ENCODE measurements around the gene ZC3H7A. TPM values are rescaled to one million over a fixed set of nuclear protein-coding genes. Genes with fewer than 3 reads are reported as not detected.

ZC3H7A gene
- total and polyA plus RNA-seq, 2 of the 13 experiments (the other 11 are each of a cell fraction or from before 2014, with no cell fraction given) = 29.2 to 36.8 TPM

DNA sequence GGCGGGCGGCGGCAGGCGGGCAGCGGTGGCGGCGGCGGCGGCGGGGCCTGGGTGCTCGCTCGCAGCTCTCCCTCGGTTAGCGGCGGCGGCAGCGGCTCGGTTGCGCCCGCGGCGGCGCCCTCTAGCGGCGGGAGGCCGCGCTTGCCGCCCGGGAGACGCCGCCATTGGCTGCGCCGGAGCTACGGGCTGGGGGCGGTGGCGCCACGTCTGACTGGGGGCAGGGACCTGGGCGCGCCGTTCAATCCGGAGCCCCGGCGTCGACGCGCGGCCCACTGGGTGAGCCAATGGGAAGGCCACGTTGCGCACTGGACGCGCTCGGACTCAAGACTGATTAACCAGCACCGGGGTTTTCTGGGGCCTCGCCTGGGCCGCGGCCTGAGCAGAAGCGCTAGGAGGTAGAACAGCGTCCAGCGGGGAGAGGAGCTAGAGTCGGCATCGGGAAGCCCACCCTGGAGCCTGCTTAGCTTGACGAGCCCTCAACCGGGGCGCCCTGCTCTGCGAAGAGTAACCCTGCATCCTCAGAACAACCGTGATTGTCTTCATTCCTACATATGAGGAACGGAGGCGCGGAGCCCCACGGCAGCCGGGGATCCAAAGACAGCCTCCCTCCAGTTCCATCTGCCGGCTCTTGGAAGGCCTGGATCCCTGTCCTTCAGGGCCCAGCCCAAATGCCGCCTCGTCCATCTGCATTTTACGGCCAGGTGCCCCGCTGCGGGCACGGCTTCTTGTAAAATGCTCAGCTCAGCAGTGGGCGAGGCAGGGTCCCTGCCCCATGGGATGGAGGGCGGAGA is at the start of gene ZC3H7A (continued):
- TF ChIP-seq ETV5 (CRISPR knock-in tag; IDR thresholded peaks at IDR 0.05; ENCODE audit: borderline replicate concordance) (peak; percentile 78), ZNF776 (CRISPR knock-in tag; IDR thresholded peaks at IDR 0.05) (peak; percentile 94), NR3C1 (CRISPR knock-in tag; IDR thresholded peaks at IDR 0.05) (no peak), POLR2G (IDR thresholded peaks at IDR 0.05; ENCODE audit: low read depth, low read length) (peak; percentile 100), ZNF790 (CRISPR knock-in tag; IDR thresholded peaks at IDR 0.05; ENCODE audit: borderline replicate concordance) (peak; percentile 92; the same call in 1 of the 2 replicates), CAMTA2 (CRISPR knock-in tag; IDR thresholded peaks at IDR 0.05; ENCODE audit: borderline replicate concordance) (peak; percentile 96), HNRNPH1 (optimal IDR thresholded peaks at IDR 0.05; ENCODE audit: low read depth, low read length) (no peak), RARG (CRISPR knock-in tag; IDR thresholded peaks at IDR 0.05; ENCODE audit: low read depth) (0 out of 2 replicates have a peak, but pooled peaks have one; percentile 70), ZNF329 (CRISPR knock-in tag; IDR thresholded peaks at IDR 0.05; ENCODE audit: low read depth) (peak; percentile 89), ZNF333 (CRISPR knock-in tag; IDR thresholded peaks at IDR 0.05; ENCODE audit: borderline replicate concordance) (peak; percentile 98; the same call in 1 of the 2 replicates), ZFP36 (IDR thresholded peaks at IDR 0.05; ENCODE audit: borderline replicate concordance, low read depth, low read length, partially characterized antibody) (no peak), ZNF737 (CRISPR knock-in tag; IDR thresholded peaks at IDR 0.05; ENCODE audit: borderline replicate concordance) (peak; percentile 95; the same call in 1 of the 2 replicates), ZNF232 (CRISPR knock-in tag; IDR thresholded peaks at IDR 0.05; ENCODE audit: borderline replicate concordance) (peak; percentile 98), ZNF274 (CRISPR knock-in tag; IDR thresholded peaks at IDR 0.05) (peak; percentile 92), HOXA3 (CRISPR knock-in tag; IDR thresholded peaks at IDR 0.05) (peak; percentile 94)
- TF ChIP-seq, protein P1, sequence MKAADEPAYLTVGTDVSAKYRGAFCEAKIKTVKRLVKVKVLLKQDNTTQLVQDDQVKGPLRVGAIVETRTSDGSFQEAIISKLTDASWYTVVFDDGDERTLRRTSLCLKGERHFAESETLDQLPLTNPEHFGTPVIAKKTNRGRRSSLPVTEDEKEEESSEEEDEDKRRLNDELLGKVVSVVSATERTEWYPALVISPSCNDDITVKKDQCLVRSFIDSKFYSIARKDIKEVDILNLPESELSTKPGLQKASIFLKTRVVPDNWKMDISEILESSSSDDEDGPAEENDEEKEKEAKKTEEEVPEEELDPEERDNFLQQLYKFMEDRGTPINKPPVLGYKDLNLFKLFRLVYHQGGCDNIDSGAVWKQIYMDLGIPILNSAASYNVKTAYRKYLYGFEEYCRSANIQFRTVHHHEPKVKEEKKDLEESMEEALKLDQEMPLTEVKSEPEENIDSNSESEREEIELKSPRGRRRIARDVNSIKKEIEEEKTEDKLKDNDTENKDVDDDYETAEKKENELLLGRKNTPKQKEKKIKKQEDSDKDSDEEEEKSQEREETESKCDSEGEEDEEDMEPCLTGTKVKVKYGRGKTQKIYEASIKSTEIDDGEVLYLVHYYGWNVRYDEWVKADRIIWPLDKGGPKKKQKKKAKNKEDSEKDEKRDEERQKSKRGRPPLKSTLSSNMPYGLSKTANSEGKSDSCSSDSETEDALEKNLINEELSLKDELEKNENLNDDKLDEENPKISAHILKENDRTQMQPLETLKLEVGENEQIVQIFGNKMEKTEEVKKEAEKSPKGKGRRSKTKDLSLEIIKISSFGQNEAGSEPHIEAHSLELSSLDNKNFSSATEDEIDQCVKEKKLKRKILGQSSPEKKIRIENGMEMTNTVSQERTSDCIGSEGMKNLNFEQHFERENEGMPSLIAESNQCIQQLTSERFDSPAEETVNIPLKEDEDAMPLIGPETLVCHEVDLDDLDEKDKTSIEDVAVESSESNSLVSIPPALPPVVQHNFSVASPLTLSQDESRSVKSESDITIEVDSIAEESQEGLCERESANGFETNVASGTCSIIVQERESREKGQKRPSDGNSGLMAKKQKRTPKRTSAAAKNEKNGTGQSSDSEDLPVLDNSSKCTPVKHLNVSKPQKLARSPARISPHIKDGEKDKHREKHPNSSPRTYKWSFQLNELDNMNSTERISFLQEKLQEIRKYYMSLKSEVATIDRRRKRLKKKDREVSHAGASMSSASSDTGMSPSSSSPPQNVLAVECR (CRISPR knock-in tag; IDR thresholded peaks at IDR 0.05; ENCODE audit: borderline replicate concordance) = peak; percentile 95
- TF ChIP-seq, protein P2, sequence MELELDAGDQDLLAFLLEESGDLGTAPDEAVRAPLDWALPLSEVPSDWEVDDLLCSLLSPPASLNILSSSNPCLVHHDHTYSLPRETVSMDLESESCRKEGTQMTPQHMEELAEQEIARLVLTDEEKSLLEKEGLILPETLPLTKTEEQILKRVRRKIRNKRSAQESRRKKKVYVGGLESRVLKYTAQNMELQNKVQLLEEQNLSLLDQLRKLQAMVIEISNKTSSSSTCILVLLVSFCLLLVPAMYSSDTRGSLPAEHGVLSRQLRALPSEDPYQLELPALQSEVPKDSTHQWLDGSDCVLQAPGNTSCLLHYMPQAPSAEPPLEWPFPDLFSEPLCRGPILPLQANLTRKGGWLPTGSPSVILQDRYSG (CRISPR knock-in tag; IDR thresholded peaks at IDR 0.05) = peak; percentile 96
- TF ChIP-seq, protein P3, sequence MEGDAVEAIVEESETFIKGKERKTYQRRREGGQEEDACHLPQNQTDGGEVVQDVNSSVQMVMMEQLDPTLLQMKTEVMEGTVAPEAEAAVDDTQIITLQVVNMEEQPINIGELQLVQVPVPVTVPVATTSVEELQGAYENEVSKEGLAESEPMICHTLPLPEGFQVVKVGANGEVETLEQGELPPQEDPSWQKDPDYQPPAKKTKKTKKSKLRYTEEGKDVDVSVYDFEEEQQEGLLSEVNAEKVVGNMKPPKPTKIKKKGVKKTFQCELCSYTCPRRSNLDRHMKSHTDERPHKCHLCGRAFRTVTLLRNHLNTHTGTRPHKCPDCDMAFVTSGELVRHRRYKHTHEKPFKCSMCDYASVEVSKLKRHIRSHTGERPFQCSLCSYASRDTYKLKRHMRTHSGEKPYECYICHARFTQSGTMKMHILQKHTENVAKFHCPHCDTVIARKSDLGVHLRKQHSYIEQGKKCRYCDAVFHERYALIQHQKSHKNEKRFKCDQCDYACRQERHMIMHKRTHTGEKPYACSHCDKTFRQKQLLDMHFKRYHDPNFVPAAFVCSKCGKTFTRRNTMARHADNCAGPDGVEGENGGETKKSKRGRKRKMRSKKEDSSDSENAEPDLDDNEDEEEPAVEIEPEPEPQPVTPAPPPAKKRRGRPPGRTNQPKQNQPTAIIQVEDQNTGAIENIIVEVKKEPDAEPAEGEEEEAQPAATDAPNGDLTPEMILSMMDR (CRISPR knock-in tag; IDR thresholded peaks at IDR 0.05) = peak; percentile 80
- TF ChIP-seq, protein P4, sequence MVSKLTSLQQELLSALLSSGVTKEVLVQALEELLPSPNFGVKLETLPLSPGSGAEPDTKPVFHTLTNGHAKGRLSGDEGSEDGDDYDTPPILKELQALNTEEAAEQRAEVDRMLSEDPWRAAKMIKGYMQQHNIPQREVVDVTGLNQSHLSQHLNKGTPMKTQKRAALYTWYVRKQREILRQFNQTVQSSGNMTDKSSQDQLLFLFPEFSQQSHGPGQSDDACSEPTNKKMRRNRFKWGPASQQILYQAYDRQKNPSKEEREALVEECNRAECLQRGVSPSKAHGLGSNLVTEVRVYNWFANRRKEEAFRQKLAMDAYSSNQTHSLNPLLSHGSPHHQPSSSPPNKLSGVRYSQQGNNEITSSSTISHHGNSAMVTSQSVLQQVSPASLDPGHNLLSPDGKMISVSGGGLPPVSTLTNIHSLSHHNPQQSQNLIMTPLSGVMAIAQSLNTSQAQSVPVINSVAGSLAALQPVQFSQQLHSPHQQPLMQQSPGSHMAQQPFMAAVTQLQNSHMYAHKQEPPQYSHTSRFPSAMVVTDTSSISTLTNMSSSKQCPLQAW (CRISPR knock-in tag; IDR thresholded peaks at IDR 0.05) = peak; percentile 99

Measured in HepG2 (cell line).